ENCODE results near the gene RPP14.

- TF ChIP-seq EZH2phosphoT487 (IDR thresholded peaks at IDR 0.05; ENCODE audit: insufficient read depth, low read depth) = no peak
- TF ChIP-seq EZH2 (IDR thresholded peaks at IDR 0.05; ENCODE audit: insufficient read depth, poor library complexity, severe bottlenecking) = no peak
Measured at GRCh38 chr3:58357402-58357801, 51.4 kb downstream of the RPP14 start.

Measured in GM23248 (cell line).